Stimulated activated CD4-positive, alpha-beta T cell treated with anti-CD3 and anti-CD28 coated beads, Interleukin-12 subunit alpha, Interleukin-12 subunit beta, amount 100 ng/mL, for 4 hours (primary cell): ENCODE results near the gene RNF181.
"Not testable (repeated sequence)": the region's sequence is repeated elsewhere in the genome, so short reads cannot be mapped to it uniquely, and the experiment has no call there.

Experiments
- DNase-seq: peaks from one replicate; pipeline ENCODE4 v3.0.0-alpha.2; 2020

The RNF181 gene

GRCh38 chr2:85577386-85578242 is 17.9 kb upstream of the RNF181 start, which contains the start of gene VAMP8:
Gene VAMP8, plus strand, starts transcription at chr2:85577586. Its CDS starts 61 bp downstream, at chr2:85577647.
- peak; percentile 57 for DNase-seq

- DNase-seq, result no peak
These were observed 17.0 kb upstream of the RNF181 start for GRCh38 chr2:85578243-85579180.

GRCh38 chr2:85579266-85579935 is 16.1 kb upstream of the RNF181 start:
- DNase-seq, result no peak

GRCh38 chr2:85580206-85580605 is 15.3 kb upstream of the RNF181 start:
- no peak for DNase-seq

GRCh38 chr2:85582492-85582891 is 13.1 kb upstream of the RNF181 start:
- no peak for DNase-seq

GRCh38 chr2:85583667-85584353 is 11.7 kb upstream of the RNF181 start:
- no peak for DNase-seq

- DNase-seq, result no peak
These were observed 11.1 kb upstream of the RNF181 start, which contains the start of gene VAMP5 for GRCh38 chr2:85584354-85584856. Gene VAMP5, plus strand, starts transcription at chr2:85584431. Its CDS starts 60 bp downstream, at chr2:85584491.

- no peak for DNase-seq
These were observed 10.4 kb upstream of the RNF181 start for GRCh38 chr2:85584857-85585780.

- no peak for DNase-seq
These were observed 9.8 kb upstream of the RNF181 start for GRCh38 chr2:85585781-85586105.

GRCh38 chr2:85588236-85588635 is 7.3 kb upstream of the RNF181 start:
- DNase-seq, result no peak

GRCh38 chr2:85588645-85589044 is 6.9 kb upstream of the RNF181 start:
- no peak for DNase-seq

- DNase-seq, result no peak
These were observed 6.4 kb upstream of the RNF181 start for GRCh38 chr2:85589181-85589580.

- DNase-seq, result no peak
These were observed 5.4 kb upstream of the RNF181 start for GRCh38 chr2:85589982-85590791.

GRCh38 chr2:85590950-85591349 is 4.6 kb upstream of the RNF181 start:
- no peak for DNase-seq

- DNase-seq, result no peak
These were observed 4.0 kb upstream of the RNF181 start for GRCh38 chr2:85591563-85591962.

GRCh38 chr2:85592299-85592698 is 3.2 kb upstream of the RNF181 start:
- not testable (repeated sequence) for DNase-seq

GRCh38 chr2:85593023-85593422 is 2.5 kb upstream of the RNF181 start:
- DNase-seq, result no peak

GRCh38 chr2:85594715-85595300 is 737 bp upstream of the RNF181 start:
- DNase-seq, result no peak

- no peak for DNase-seq
These were observed 435 bp downstream of the RNF181 start for GRCh38 chr2:85596026-85596333.
